CD4-positive, alpha-beta memory T cell (primary cell): ENCODE results near the gene TAS2R5. TPM values are rescaled to one million over a fixed set of nuclear protein-coding genes. Genes with fewer than 3 reads are reported as not detected.
"Not testable (repeated sequence)": the region's sequence is repeated elsewhere in the genome, so short reads cannot be mapped to it uniquely, and the experiment has no call there.

Experiments
- CTCF ChIA-PET: fragments of 350-600 bp; sonication (Branson Sonifier 250); formaldehyde crosslinking; loops from one replicate; lab custom pipeline; 2021; ENCODE audit warnings: inconsistent platforms; ENCODE audit not compliant: partially characterized antibody; lab: Charles Lee
- POLR2A ChIA-PET: fragments of 350-600 bp; sonication (Branson Sonifier 250); formaldehyde crosslinking; loops from one replicate; lab custom pipeline; 2021; ENCODE audit not compliant: partially characterized antibody; lab: Charles Lee
- DNase-seq, 5 donors: peaks; one replicate each; pipeline versions ENCODE4 v3.0.0 to v3.0.0-alpha.2; 2020 to 2022; ENCODE audit warnings: mixed read lengths in 1 of 5
- H3K27ac ChIP-seq: one replicate; pipeline ENCODE4 v1.7.0; 2013; ENCODE audit warnings: low read depth, low read length
- H3K27me3 ChIP-seq: 2 replicates; pipeline ENCODE4 v1.7.0; 2013; ENCODE audit warnings: mild to moderate bottlenecking, low read length, moderate library complexity; ENCODE audit not compliant: insufficient read depth
- H3K36me3 ChIP-seq: 2 replicates; pipeline ENCODE4 v1.7.0; 2013; ENCODE audit warnings: mild to moderate bottlenecking, low read length, moderate library complexity; ENCODE audit not compliant: insufficient read depth
- H3K4me1 ChIP-seq: 2 replicates; pipeline ENCODE4 v1.7.0; 2013; ENCODE audit warnings: mild to moderate bottlenecking, low read length, moderate library complexity; ENCODE audit not compliant: insufficient read depth
- H3K4me3 ChIP-seq, 2 donors: one replicate each; pipeline ENCODE4 v1.7.0; 2013; ENCODE audit warnings: low read length in 2 of 2, mild to moderate bottlenecking in 1 of 2
- H3K9me3 ChIP-seq, 2 donors: one replicate each; pipeline ENCODE4 v1.7.0; 2013; ENCODE audit warnings: low read length in 2 of 2, control low read depth in 1 of 2; ENCODE audit not compliant: control insufficient read depth in 1 of 2
- H3K27ac Mint-ChIP-seq, 7 donors: one replicate each; pipeline ENCODE4 v1.8.0; 2020 to 2021; ENCODE audit warnings: mixed read lengths in 7 of 7, mild to moderate bottlenecking in 6 of 7, inconsistent platforms in 3 of 7, moderate library complexity in 3 of 7
- H3K27me3 Mint-ChIP-seq, 2 donors: one replicate each; pipeline ENCODE4 v1.8.0; 2020 to 2021; ENCODE audit warnings: mixed read lengths in 2 of 2
- H3K36me3 Mint-ChIP-seq, 2 donors: one replicate each; pipeline ENCODE4 v1.8.0; 2020 to 2021; ENCODE audit warnings: mixed read lengths in 2 of 2, inconsistent platforms in 1 of 2, mild to moderate bottlenecking in 1 of 2
- H3K4me1 Mint-ChIP-seq, 4 donors: one replicate each; pipeline ENCODE4 v1.8.0; 2020 to 2021; ENCODE audit warnings: mixed read lengths in 4 of 4, mild to moderate bottlenecking in 1 of 4
- H3K4me3 Mint-ChIP-seq, 8 donors: one replicate each; pipeline ENCODE4 v1.8.0; 2020 to 2021; ENCODE audit warnings: mixed read lengths in 8 of 8, mild to moderate bottlenecking in 7 of 8, moderate library complexity in 6 of 8, inconsistent platforms in 3 of 8
- H3K9me3 Mint-ChIP-seq, 8 donors: one replicate each; pipeline ENCODE4 v1.8.0; 2020 to 2021; ENCODE audit warnings: mixed read lengths in 8 of 8, mild to moderate bottlenecking in 5 of 8, inconsistent platforms in 3 of 8, moderate library complexity in 1 of 8
- intact Hi-C: fragments of 100-400 bp; cut with micrococcal nuclease; formaldehyde crosslinking; loops from one replicate; pipeline ENCODE4 v1.15.1; 2023
- polyA plus RNA-seq, 2 donors: library from polyadenylated mRNA; unstranded; fragments of 300-500 nt; fragmentation: Illumina TruSeq; gene quantifications; one replicate each; pipeline ENCODE4 v1.2.3, GENCODE V29; 2021
- total RNA-seq, 2 experiments: library from RNA; stranded (reverse); gene quantifications; one replicate each; pipeline ENCODE4 v1.2.3, GENCODE V29; 2021

The TAS2R5 gene
- total and polyA plus RNA-seq, 4 experiments from 2014 or later = 0.33 to 5.1 (median 2.7) TPM

- intact Hi-C loops, H3K36me3 ChIP-seq, H3K27ac Mint-ChIP-seq, H3K4me1 ChIP-seq, H3K27me3 Mint-ChIP-seq, H3K27ac ChIP-seq, CTCF ChIA-PET, POLR2A ChIA-PET, H3K27me3 ChIP-seq, H3K4me1 Mint-ChIP-seq, H3K9me3 ChIP-seq, H3K4me3 Mint-ChIP-seq, DNase-seq, H3K4me3 ChIP-seq: not testable (repeated sequence)
- H3K36me3 Mint-ChIP-seq = peaks cover 53 to 67% of the 10 kb centered on the region in 2 donors
- H3K9me3 Mint-ChIP-seq = peaks cover 0 to 73% (median 56%) of the 10 kb centered on the region in 8 donors
Measured at GRCh38 chr7:141822432-141822831, 32.4 kb downstream of the TAS2R5 start.

- Histone ChIP-seq H3K27ac (no peak overlapping the region), H3K36me3 (no peaks in the 10 kb centered on the region), H3K27me3 (no peaks in the 10 kb centered on the region), H3K4me3 (no peak overlapping the region), H3K9me3 (no peaks in the 10 kb centered on the region), H3K4me1 (no peaks in the 10 kb centered on the region)
- intact Hi-C loops = no loop called here
- Mint-ChIP-seq H3K4me1 (no peaks in the 10 kb centered on the region), H3K36me3 (peaks cover 0 to 6% of the 10 kb centered on the region in 2 donors), H3K27me3 (no peaks in the 10 kb centered on the region), H3K4me3 (no peak overlapping the region), H3K9me3 (peaks cover 0 to 4% (median 0%) of the 10 kb centered on the region in 8 donors), H3K27ac (no peak overlapping the region)
- POLR2A ChIA-PET = no interaction called here
- CTCF ChIA-PET = no interaction called here
- DNase-seq = no peak
Measured at GRCh38 chr7:141837683-141838082, 47.7 kb downstream of the TAS2R5 start.

- Histone ChIP-seq H3K27ac (no peak overlapping the region), H3K4me3 (no peak overlapping the region), H3K4me1 (no peaks in the 10 kb centered on the region), H3K9me3 (no peaks in the 10 kb centered on the region), H3K36me3 (no peaks in the 10 kb centered on the region), H3K27me3 (no peaks in the 10 kb centered on the region)
- no peaks in the 10 kb centered on the region for H3K27me3 Mint-ChIP-seq
- POLR2A ChIA-PET = no interaction called here
- no peaks in the 10 kb centered on the region for H3K4me1 Mint-ChIP-seq
- no peak overlapping the region for H3K4me3 Mint-ChIP-seq
- no peak overlapping the region for H3K27ac Mint-ChIP-seq
- peaks cover 0 to 4% (median 0%) of the 10 kb centered on the region in 8 donors for H3K9me3 Mint-ChIP-seq
- no peak for DNase-seq
- peaks cover 0 to 3% of the 10 kb centered on the region in 2 donors for H3K36me3 Mint-ChIP-seq
- CTCF ChIA-PET = no interaction called here
- intact Hi-C loops = no loop called here
Measured at GRCh38 chr7:141838581-141838980, 48.6 kb downstream of the TAS2R5 start.

GRCh38 chr7:141839256-141839655 is 49.2 kb downstream of the TAS2R5 start:
- no peaks in the 10 kb centered on the region for H3K4me1 ChIP-seq
- H3K27me3 Mint-ChIP-seq = no peaks in the 10 kb centered on the region
- peaks cover 0 to 4% (median 0%) of the 10 kb centered on the region in 8 donors for H3K9me3 Mint-ChIP-seq
- H3K9me3 ChIP-seq = no peaks in the 10 kb centered on the region
- no peak overlapping the region for H3K4me3 Mint-ChIP-seq
- H3K36me3 Mint-ChIP-seq = peaks cover 0 to 1% of the 10 kb centered on the region in 2 donors
- H3K36me3 ChIP-seq = no peaks in the 10 kb centered on the region
- H3K4me3 ChIP-seq = no peak overlapping the region
- H3K4me1 Mint-ChIP-seq = no peaks in the 10 kb centered on the region
- POLR2A ChIA-PET = no interaction called here
- CTCF ChIA-PET = no interaction called here
- intact Hi-C loops = no loop called here
- no peak for DNase-seq
- H3K27ac ChIP-seq = no peak overlapping the region
- no peak overlapping the region for H3K27ac Mint-ChIP-seq
- H3K27me3 ChIP-seq = no peaks in the 10 kb centered on the region

GRCh38 chr7:141840708-141841107 is 50.7 kb downstream of the TAS2R5 start:
- H3K4me3 Mint-ChIP-seq = no peak overlapping the region
- Histone ChIP-seq H3K4me3 (no peak overlapping the region), H3K27ac (no peak overlapping the region), H3K9me3 (no peaks in the 10 kb centered on the region), H3K27me3 (no peaks in the 10 kb centered on the region), H3K36me3 (no peaks in the 10 kb centered on the region), H3K4me1 (no peaks in the 10 kb centered on the region)
- intact Hi-C loops = no loop called here
- no peaks in the 10 kb centered on the region for H3K36me3 Mint-ChIP-seq
- no peaks in the 10 kb centered on the region for H3K4me1 Mint-ChIP-seq
- DNase-seq = no peak
- H3K27ac Mint-ChIP-seq = no peak overlapping the region
- H3K27me3 Mint-ChIP-seq = no peaks in the 10 kb centered on the region
- peaks cover 0 to 2% (median 0%) of the 10 kb centered on the region in 8 donors for H3K9me3 Mint-ChIP-seq
- ChIA-PET CTCF (no interaction called here), POLR2A (no interaction called here)

Other genes with a start within 250 kb of the TAS2R5 start
- gene AGK, start 238.8 kb upstream of the TAS2R5 start, total RNA-seq = 10 to 100 TPM; 28.1 to 30.0 TPM
- gene AGK, start 238.8 kb upstream of the TAS2R5 start, polyA plus RNA-seq = 10 to 100 TPM; 28.5 to 33.8 TPM
- 10 to 100 TPM; 62.5 to 62.9 TPM for gene DENND11, start 88.1 kb upstream of the TAS2R5 start, total RNA-seq
- 10 to 100 TPM in 1 of 2 donors, 1 to 10 TPM in 1; 5.0 to 14.8 TPM for gene DENND11, start 88.1 kb upstream of the TAS2R5 start, polyA plus RNA-seq
- not detected for gene WEE2, start 81.9 kb upstream of the TAS2R5 start, total RNA-seq
- gene WEE2, start 81.9 kb upstream of the TAS2R5 start, polyA plus RNA-seq = not detected
- 10 to 100 TPM; 88.2 to 91.2 TPM for gene SSBP1, start 51.9 kb upstream of the TAS2R5 start, total RNA-seq
- gene SSBP1, start 51.9 kb upstream of the TAS2R5 start, polyA plus RNA-seq = 100 to 1,000 TPM; 314 to 366 TPM
- gene TAS2R3, start 26.1 kb upstream of the TAS2R5 start, total RNA-seq = 1 to 10 TPM; 5.6 to 8.0 TPM
- gene TAS2R3, start 26.1 kb upstream of the TAS2R5 start, polyA plus RNA-seq = not detected
- 1 to 10 TPM; 3.9 to 5.4 TPM for gene TAS2R4, start 13.5 kb upstream of the TAS2R5 start, total RNA-seq
- gene TAS2R4, start 13.5 kb upstream of the TAS2R5 start, polyA plus RNA-seq = under 1 TPM in 1 of 2 donors, not detected in 1; 0.07 TPM
- gene PRSS37, start 51.3 kb downstream of the TAS2R5 start, total RNA-seq = not detected
- gene PRSS37, start 51.3 kb downstream of the TAS2R5 start, polyA plus RNA-seq = under 1 TPM in 1 of 2 donors, not detected in 1; 0.16 TPM
- gene OR9A4, start 126.2 kb downstream of the TAS2R5 start, total RNA-seq = not detected
- not detected for gene OR9A4, start 126.2 kb downstream of the TAS2R5 start, polyA plus RNA-seq
- gene CLEC5A, start 156.8 kb downstream of the TAS2R5 start, total RNA-seq = under 1 TPM; 0.84 to 0.94 TPM
- gene CLEC5A, start 156.8 kb downstream of the TAS2R5 start, polyA plus RNA-seq = not detected
- gene TAS2R38, start 183.6 kb downstream of the TAS2R5 start, total RNA-seq = not detected
- gene TAS2R38, start 183.6 kb downstream of the TAS2R5 start, polyA plus RNA-seq = not detected
- under 1 TPM; 0.29 to 0.30 TPM for gene MGAM, start 205.7 kb downstream of the TAS2R5 start, total RNA-seq
- not detected for gene MGAM, start 205.7 kb downstream of the TAS2R5 start, polyA plus RNA-seq